Hypothalamus (tissue), 51 donors: ENCODE results near the gene NUMA1.
A peak's percentile ranks its signal among the peaks of the same experiment; 100 is the strongest.

ENCODE experiments used
- DNase-seq, 51 donors: peaks; one replicate each; lab custom pipeline; 2025; lab: John Stamatoyannopoulos, UW

Gene NUMA1

GRCh38 chr11:72069200-72069599, 11.1 kb downstream of the NUMA1 start:
- no peak for DNase-seq

DNA sequence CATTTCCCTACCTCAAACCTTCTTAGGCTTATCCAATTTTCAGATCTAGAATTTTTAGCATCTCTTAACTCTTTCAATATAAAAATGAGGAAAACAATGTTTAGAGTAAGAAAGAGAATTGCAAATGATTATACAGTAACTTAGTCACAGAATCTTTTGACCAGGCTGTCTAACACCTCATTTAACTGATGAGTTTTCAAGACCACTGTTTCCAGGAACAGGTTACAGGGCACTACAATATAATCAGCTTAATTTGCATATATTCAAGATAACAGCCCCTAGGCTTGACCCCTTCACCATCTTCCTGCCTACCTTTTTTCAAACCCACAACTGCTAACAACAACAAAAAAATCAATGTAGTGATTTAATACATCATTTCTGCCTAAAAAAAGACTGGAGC, 12.7 kb downstream of the NUMA1 start:
- no peak for DNase-seq

GRCh38 chr11:72067266-72067665, 13.1 kb downstream of the NUMA1 start:
- DNase-seq, result no peak

DNA sequence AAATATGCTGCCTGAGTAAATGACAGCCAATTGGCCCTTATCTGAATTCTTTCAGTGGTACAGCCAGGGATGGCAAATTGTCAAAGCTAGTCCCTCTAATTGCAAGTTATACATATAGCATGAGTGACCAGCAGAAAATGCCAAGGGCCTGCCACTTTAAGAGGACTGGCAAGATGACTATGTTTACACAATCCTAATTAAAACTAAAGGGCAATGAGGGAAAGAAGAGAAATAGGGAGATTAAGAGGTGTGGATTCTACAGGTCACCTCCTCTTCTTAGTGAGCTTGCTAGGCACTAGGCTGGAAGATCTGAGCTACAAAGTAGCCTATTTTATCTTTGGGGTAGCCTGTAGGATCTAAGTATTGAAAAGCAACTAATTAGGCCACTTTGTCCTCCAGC, 13.5 kb downstream of the NUMA1 start:
- DNase-seq, result no peak

GRCh38 chr11:72061739-72062396, 18.5 kb downstream of the NUMA1 start:
- DNase-seq, result no peak

GRCh38 chr11:72058416-72059034, 21.8 kb downstream of the NUMA1 start:
- DNase-seq, result no peak

GRCh38 chr11:72048766-72049460, 31.4 kb downstream of the NUMA1 start:
- DNase-seq, result peak in 1 of 51 donors; percentile 5

DNA sequence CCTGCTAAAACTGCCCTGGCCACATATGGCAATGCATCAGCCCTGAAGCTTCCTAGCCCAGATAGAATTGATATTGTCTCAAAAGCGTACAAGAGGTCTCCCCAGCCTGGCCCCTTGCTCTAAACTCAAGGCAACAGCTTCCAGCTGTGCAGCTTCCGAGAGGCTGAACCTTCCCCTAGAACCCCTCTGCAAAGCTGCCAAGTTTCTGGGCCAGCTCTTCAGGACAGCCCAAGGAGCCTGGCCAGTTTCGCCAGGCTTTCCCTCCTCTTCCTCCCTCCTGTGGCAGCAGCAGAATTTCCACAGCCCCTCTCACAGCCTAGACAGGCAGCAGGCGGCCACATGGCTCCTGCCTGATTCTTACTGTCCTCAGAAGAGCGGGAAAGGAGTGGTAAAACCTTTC, 34.5 kb downstream of the NUMA1 start:
- peak in 14 of 51 donors; percentile 3 to 52 (median 34) for DNase-seq

GRCh38 chr11:72042064-72042745, 38.1 kb downstream of the NUMA1 start:
- DNase-seq, result no peak

GRCh38 chr11:72041364-72042063, 38.8 kb downstream of the NUMA1 start:
- DNase-seq, result peak in 50 of 51 donors; percentile 37 to 95 (median 80)

- DNase-seq, result peak; percentile 69 to 97 (median 90)
Observed at GRCh38 chr11:72040491-72041363, 39.6 kb downstream of the NUMA1 start.

DNA sequence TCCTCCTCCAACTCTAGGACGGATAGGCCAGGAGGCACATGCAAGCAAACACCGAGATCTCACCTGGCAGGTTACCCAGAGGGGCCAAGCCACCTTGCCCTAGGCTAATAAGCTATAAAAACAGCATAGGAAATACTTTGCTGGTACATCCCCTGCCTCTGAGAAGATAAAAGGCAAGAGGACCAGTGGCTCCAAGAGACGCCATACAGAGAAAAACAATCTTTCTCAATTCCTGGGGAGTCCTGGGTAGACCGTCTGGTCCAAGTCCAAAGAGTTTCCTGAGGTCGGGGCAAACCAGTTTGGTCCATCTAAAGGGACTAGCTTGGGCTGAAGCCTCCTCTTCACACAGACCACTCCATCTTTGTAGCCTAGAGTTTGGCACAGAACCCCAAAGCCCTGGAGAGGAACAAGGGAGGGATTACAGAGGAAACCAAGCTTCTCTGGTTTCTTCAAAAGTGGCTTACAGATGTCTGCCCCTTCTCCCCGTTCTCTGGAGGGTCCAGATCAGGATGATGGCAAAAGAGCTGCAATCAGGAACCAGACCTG, 40.4 kb downstream of the NUMA1 start:
- DNase-seq, result peak in 9 of 51 donors; percentile 19 to 82 (median 50)

DNA sequence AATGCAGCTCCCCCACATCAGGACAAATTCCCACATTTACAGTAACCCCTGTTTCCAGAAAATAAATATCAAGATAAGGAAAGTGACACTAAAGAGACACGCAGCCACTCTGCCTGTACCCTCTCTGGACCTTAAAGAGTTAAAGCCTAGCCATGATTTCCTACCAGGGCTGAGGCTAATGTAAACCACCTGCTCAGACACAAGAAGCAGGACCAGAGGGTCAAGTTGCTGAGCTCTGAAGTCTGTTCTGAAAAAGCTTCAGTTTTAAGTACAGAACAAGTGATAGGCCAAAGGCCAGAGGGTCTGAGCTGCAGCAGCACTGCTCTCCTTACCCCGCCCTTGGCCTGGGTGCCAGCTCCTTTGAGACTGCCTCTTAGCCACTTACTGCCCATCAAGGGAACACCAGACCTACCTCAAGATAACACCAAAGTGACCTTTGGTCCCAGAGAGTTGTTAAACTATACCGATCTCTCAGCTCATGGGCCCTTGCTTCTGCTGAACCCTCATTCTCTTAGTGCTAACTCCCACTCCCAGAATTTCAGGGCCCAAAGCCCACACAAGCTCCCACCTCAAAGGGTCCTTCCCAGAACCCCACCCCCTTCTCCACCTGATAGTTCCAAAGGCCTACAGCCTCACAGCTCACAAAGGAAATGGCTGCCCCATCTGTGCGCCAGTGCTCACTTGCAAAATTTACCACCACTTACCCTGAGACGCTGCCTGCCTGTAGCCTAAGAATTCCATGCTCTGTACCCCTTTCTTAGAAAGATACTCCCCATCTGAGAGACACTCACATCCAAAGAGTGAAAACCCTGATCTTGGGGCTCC, 41.1 kb downstream of the NUMA1 start:
- DNase-seq, result peak in 7 of 51 donors; percentile 12 to 62 (median 33)

DNA sequence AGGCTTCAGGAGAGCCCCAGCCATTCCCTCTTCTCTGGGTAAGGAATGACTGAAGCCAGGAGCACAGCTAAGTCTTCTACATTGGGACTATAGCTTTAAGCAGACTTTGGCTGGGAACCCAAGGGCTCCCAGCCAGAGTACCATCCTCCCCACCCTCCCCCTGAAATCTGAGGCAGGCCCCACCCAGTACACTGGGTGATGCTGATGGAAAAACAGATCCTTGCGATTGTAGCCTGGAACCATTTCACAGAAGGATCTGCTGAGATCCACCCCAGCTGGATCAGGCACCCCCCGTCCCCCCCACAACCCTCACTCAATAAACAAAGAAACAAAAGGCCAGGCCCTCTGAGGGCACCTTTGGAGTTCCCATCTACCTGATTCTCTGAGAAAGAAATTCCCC, 41.9 kb downstream of the NUMA1 start:
- DNase-seq, result peak in 34 of 51 donors; percentile 21 to 77 (median 48)

GRCh38 chr11:72037554-72038311, 42.6 kb downstream of the NUMA1 start:
- peak in 1 of 51 donors; percentile 34 for DNase-seq

DNA sequence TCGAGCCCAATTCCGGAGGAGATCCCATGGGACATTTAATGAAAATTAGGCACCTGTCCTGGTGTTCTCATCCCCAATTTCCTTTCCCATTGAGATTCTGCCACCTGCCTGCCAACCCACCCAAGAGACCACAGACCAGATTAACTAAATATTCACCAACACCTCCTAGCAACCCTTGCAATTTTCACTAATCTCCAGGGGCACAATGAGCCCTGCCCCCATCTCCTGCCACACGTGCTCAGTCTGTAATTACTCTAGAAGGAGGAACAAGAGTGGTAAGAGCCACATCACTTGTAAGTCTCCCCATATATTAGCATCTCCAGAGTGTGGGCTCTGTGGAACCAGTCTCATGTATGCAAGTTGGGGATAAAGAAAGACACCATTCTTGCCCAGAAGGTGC, 43.7 kb downstream of the NUMA1 start:
- no peak for DNase-seq

GRCh38 chr11:72030472-72031045, 49.8 kb downstream of the NUMA1 start:
- DNase-seq, result no peak
